HEK293 (cell line): Measurements from ENCODE around the gene VAV3.

Experiments used
- CTCF ChIA-PET: fragments of 350-600 bp; formaldehyde crosslinking; extraction: SDS; loops from one replicate; lab custom pipeline; 2021; ENCODE audit warnings: antibody characterized with exemption; lab: Yijun Ruan, JAX
- POLR2A ChIA-PET: fragments of 300-600 bp; formaldehyde crosslinking; extraction: SDS; loops from one replicate; lab custom pipeline; 2020; ENCODE audit warnings: antibody characterized with exemption, inconsistent platforms; lab: Yijun Ruan, JAX
- H3K27ac ChIP-seq: fragments of 200-500 bp; sonication (Bioruptor generic); 2 replicates; pipeline ENCODE4 v1.5.1; 2014; ENCODE audit warnings: low read depth, low read length, control low read depth, inconsistent platforms; ENCODE audit errors: extremely low read depth
- H3K36me3 ChIP-seq, 2 experiments: fragments of 200-500 bp in 1 of 2; sonication (Bioruptor generic) in 1 of 2; 1 replicate in 1 of 2; 2 replicates in 1 of 2; pipeline ENCODE4 v1.5.1; 2014 to 2017; ENCODE audit warnings: inconsistent platforms in 2 of 2, low read length in 2 of 2; ENCODE audit not compliant: control insufficient read depth in 2 of 2, insufficient read depth in 1 of 2
- H3K4me1 ChIP-seq: fragments of 200-500 bp; sonication (Bioruptor generic); 2 replicates; pipeline ENCODE4 v1.5.1; 2014; ENCODE audit warnings: mild to moderate bottlenecking, low read length, inconsistent platforms; ENCODE audit not compliant: control insufficient read depth, insufficient read depth
- H3K4me3 ChIP-seq: 2 replicates; pipeline ENCODE4 v1.5.1; 2011; ENCODE audit warnings: low read depth, mild to moderate bottlenecking, control low read depth, low read length, moderate library complexity
- H3K9me3 ChIP-seq: fragments of 200-500 bp; sonication (Bioruptor generic); 2 replicates; pipeline ENCODE4 v1.5.1; 2014; ENCODE audit warnings: low read depth, low read length, inconsistent platforms; ENCODE audit not compliant: control insufficient read depth, insufficient read depth
- GFI1B ChIP-seq: fragments of 450-650 bp; formaldehyde crosslinking; IDR thresholded peaks from 2 replicates; pipeline ENCODE4 v1.5.1; 2016; ENCODE audit warnings: missing biosample characterization, missing genetic modification characterization
- IKZF3 ChIP-seq: fragments of 450-650 bp; IDR thresholded peaks from 2 replicates; pipeline ENCODE4 v1.5.0; 2018; ENCODE audit warnings: missing biosample characterization, mild to moderate bottlenecking, missing genetic modification characterization, moderate library complexity
- KLF10 ChIP-seq: fragments of 450-650 bp; IDR thresholded peaks from 2 replicates; pipeline ENCODE4 v1.5.1; 2018; ENCODE audit warnings: missing biosample characterization, mild to moderate bottlenecking, missing genetic modification characterization
- OSR2 ChIP-seq: fragments of 450-650 bp; formaldehyde crosslinking; IDR thresholded peaks from 2 replicates; pipeline ENCODE4 v1.5.1; 2016; ENCODE audit warnings: missing biosample characterization, missing genetic modification characterization
- SP3 ChIP-seq: fragments of 450-650 bp; formaldehyde crosslinking; IDR thresholded peaks from 2 replicates; pipeline ENCODE4 v1.5.1; 2016; ENCODE audit warnings: missing biosample characterization, missing genetic modification characterization
- ZBTB20 ChIP-seq: fragments of 450-650 bp; formaldehyde crosslinking; IDR thresholded peaks from 2 replicates; pipeline ENCODE4 v1.5.1; 2016; ENCODE audit warnings: missing biosample characterization, missing genetic modification characterization
- ZFHX2 ChIP-seq: fragments of 450-650 bp; formaldehyde crosslinking; conservative IDR thresholded peaks from 2 replicates; pipeline ENCODE4 v1.5.1; 2016; ENCODE audit warnings: missing biosample characterization, missing genetic modification characterization
- ZNF112 ChIP-seq: fragments of 450-650 bp; formaldehyde crosslinking; IDR thresholded peaks from 2 replicates; pipeline ENCODE4 v1.5.0; 2017; ENCODE audit warnings: missing biosample characterization, missing genetic modification characterization
- ZNF16 ChIP-seq: fragments of 450-650 bp; formaldehyde crosslinking; IDR thresholded peaks from 2 replicates; pipeline ENCODE4 v1.5.1; 2016; ENCODE audit warnings: low read depth, missing biosample characterization, missing genetic modification characterization
- ZNF169 ChIP-seq: fragments of 450-650 bp; formaldehyde crosslinking; IDR thresholded peaks from 2 replicates; pipeline ENCODE4 v1.5.1; 2016; ENCODE audit warnings: missing biosample characterization, missing genetic modification characterization
- ZNF211 ChIP-seq: fragments of 450-650 bp; formaldehyde crosslinking; IDR thresholded peaks from 2 replicates; pipeline ENCODE4 v1.5.1; 2016; ENCODE audit warnings: low read depth, missing biosample characterization, missing genetic modification characterization
- ZNF221 ChIP-seq: fragments of 450-650 bp; formaldehyde crosslinking; IDR thresholded peaks from 2 replicates; pipeline ENCODE4 v1.5.1; 2017; ENCODE audit warnings: missing biosample characterization, missing genetic modification characterization, borderline replicate concordance
- ZNF416 ChIP-seq: fragments of 450-650 bp; formaldehyde crosslinking; IDR thresholded peaks from 2 replicates; pipeline ENCODE4 v1.5.1; 2016; ENCODE audit warnings: missing biosample characterization, missing genetic modification characterization
- ZNF510 ChIP-seq: fragments of 450-650 bp; formaldehyde crosslinking; IDR thresholded peaks from 2 replicates; pipeline ENCODE4 v1.5.1; 2018; ENCODE audit warnings: mild to moderate bottlenecking, missing genetic modification characterization, missing biosample characterization; ENCODE audit not compliant: insufficient replicate concordance
- ZNF518A ChIP-seq: fragments of 450-650 bp; formaldehyde crosslinking; conservative IDR thresholded peaks from 2 replicates; pipeline ENCODE4 v1.5.1; 2016; ENCODE audit warnings: low read depth, missing biosample characterization, missing genetic modification characterization
- ZNF529 ChIP-seq: fragments of 450-650 bp; formaldehyde crosslinking; IDR thresholded peaks from 2 replicates; pipeline ENCODE4 v1.5.1; 2017; ENCODE audit warnings: missing genetic modification characterization, missing biosample characterization; ENCODE audit not compliant: insufficient replicate concordance
- ZNF561 ChIP-seq: fragments of 450-650 bp; IDR thresholded peaks from 2 replicates; pipeline ENCODE4 v1.5.1; 2018; ENCODE audit warnings: missing biosample characterization, missing genetic modification characterization, borderline replicate concordance
- ZNF660 ChIP-seq: fragments of 450-650 bp; IDR thresholded peaks from 2 replicates; pipeline ENCODE4 v1.5.1; 2018; ENCODE audit warnings: missing biosample characterization, mild to moderate bottlenecking, missing genetic modification characterization
- ZNF692 ChIP-seq: fragments of 450-650 bp; formaldehyde crosslinking; IDR thresholded peaks from 2 replicates; pipeline ENCODE4 v1.5.1; 2016; ENCODE audit warnings: missing biosample characterization, missing genetic modification characterization
- ZNF704 ChIP-seq: fragments of 450-650 bp; formaldehyde crosslinking; IDR thresholded peaks from 2 replicates; pipeline ENCODE4 v1.5.1; 2016; ENCODE audit warnings: missing biosample characterization, missing genetic modification characterization
- ZNF843 ChIP-seq: fragments of 450-650 bp; formaldehyde crosslinking; IDR thresholded peaks from 2 replicates; pipeline ENCODE4 v1.5.1; 2016; ENCODE audit warnings: missing biosample characterization, missing genetic modification characterization

Gene VAV3

GRCh38 chr1:107674486-107674885, 290.5 kb downstream of the VAV3 start:
- no peaks in the 10 kb centered on the region for H3K9me3 ChIP-seq
- H3K4me3 ChIP-seq: no peak overlapping the region
- ChIA-PET CTCF (no interaction called here), POLR2A (no interaction called here)
- H3K4me1 ChIP-seq: peaks cover 3% of the 10 kb centered on the region
- H3K36me3 ChIP-seq: no peaks in the 10 kb centered on the region
- H3K27ac ChIP-seq: no peak overlapping the region
- no peak for TF ChIP-seq KLF10 (tag by site-specific recombination)

- H3K4me3 ChIP-seq: no peak overlapping the region
- no peaks in the 10 kb centered on the region for H3K9me3 ChIP-seq
- H3K36me3 ChIP-seq: no peaks in the 10 kb centered on the region
- no peak for TF ChIP-seq ZFHX2 (tag by site-specific recombination)
- TF ChIP-seq OSR2 (tag by site-specific recombination): no peak
- no peak for TF ChIP-seq SP3 (tag by site-specific recombination)
- H3K27ac ChIP-seq: no peak overlapping the region
- H3K4me1 ChIP-seq: peaks cover 12% of the 10 kb centered on the region
- CTCF ChIA-PET: interaction anchor here (0.6 kb wide), 2 partner anchors 62 to 518 kb away, joined by 3 read pairs; no protein-coding TSS in a partner anchor
- POLR2A ChIA-PET: no interaction called here
Observed at GRCh38 chr1:107673006-107673405, 292.0 kb downstream of the VAV3 start.

GRCh38 chr1:107670397-107671040, 294.5 kb downstream of the VAV3 start:
- no peak for TF ChIP-seq ZNF169 (tag by site-specific recombination)
- TF ChIP-seq ZNF16 (tag by site-specific recombination): no peak
- TF ChIP-seq ZNF843: no peak
- TF ChIP-seq ZNF510 (tag by site-specific recombination): no peak
- no peak for TF ChIP-seq ZNF221 (tag by site-specific recombination)
- no peak overlapping the region for H3K27ac ChIP-seq
- POLR2A ChIA-PET: no interaction called here
- H3K4me3 ChIP-seq: no peak overlapping the region
- no peaks in the 10 kb centered on the region for H3K36me3 ChIP-seq
- H3K4me1 ChIP-seq: peaks cover 15% of the 10 kb centered on the region
- no peaks in the 10 kb centered on the region for H3K9me3 ChIP-seq
- CTCF ChIA-PET: interaction anchor here (1.4 kb wide), 1 partner anchor 78 kb away, joined by 4 read pairs; no protein-coding TSS in a partner anchor

GRCh38 chr1:107669996-107670395, 295.0 kb downstream of the VAV3 start:
- Histone ChIP-seq H3K9me3 (no peaks in the 10 kb centered on the region), H3K27ac (no peak overlapping the region), H3K4me1 (peaks cover 15% of the 10 kb centered on the region), H3K36me3 (no peaks in the 10 kb centered on the region), H3K4me3 (no peak overlapping the region)
- ChIA-PET POLR2A (no interaction called here), CTCF (interaction anchor here (0.7 to 1.4 kb wide), 5 partner anchors 8 to 78 kb away, joined by 3 to 4 read pairs (median 3); no protein-coding TSS in a partner anchor)
- 0 out of 2 replicates have a peak, but pooled peaks have one; percentile 21 for TF ChIP-seq ZNF561 (tag by site-specific recombination)
- TF ChIP-seq ZNF704 (tag by site-specific recombination): no peak
- TF ChIP-seq ZNF112 (tag by site-specific recombination): no peak
- peak; percentile 55; the same call in 1 of the 2 replicates for TF ChIP-seq ZBTB20 (tag by site-specific recombination)
- TF ChIP-seq ZNF416 (tag by site-specific recombination): no peak
- peak; percentile 91 for TF ChIP-seq ZNF660
- TF ChIP-seq ZNF692 (tag by site-specific recombination): peak; percentile 48; the same call in 1 of the 2 replicates
- no peak for TF ChIP-seq GFI1B (tag by site-specific recombination)
- TF ChIP-seq ZNF211 (tag by site-specific recombination): no peak
- TF ChIP-seq ZNF529: peak; percentile 15
- no peak for TF ChIP-seq IKZF3 (tag by site-specific recombination)
- no peak for TF ChIP-seq ZNF518A (tag by site-specific recombination)
